HG03025 (cell line): ENCODE results near the gene TBC1D8.

ENCODE experiments used
- ATAC-seq: cut with Tn5 transposase; IDR thresholded peaks from one replicate; pipeline ENCODE4 v1.9.1; 2021; ENCODE audit warnings: mild to moderate bottlenecking, moderate library complexity; ENCODE audit not compliant: unreplicated experiment, low FRiP score

Gene TBC1D8

GRCh38 chr2:101140237-101140636, 10.9 kb downstream of the TBC1D8 start:
- ATAC-seq = no peak

GRCh38 chr2:101139495-101139894, 11.7 kb downstream of the TBC1D8 start:
- ATAC-seq = no peak

- no peak for ATAC-seq
Observed at GRCh38 chr2:101135412-101136296, 15.5 kb downstream of the TBC1D8 start.

- ATAC-seq = no peak
Observed at GRCh38 chr2:101133492-101134100, 17.6 kb downstream of the TBC1D8 start.

GRCh38 chr2:101132202-101132601, 19.0 kb downstream of the TBC1D8 start:
- no peak for ATAC-seq

GRCh38 chr2:101130081-101130480, 21.1 kb downstream of the TBC1D8 start:
- no peak for ATAC-seq

GRCh38 chr2:101127319-101128056, 23.7 kb downstream of the TBC1D8 start:
- ATAC-seq = no peak

- ATAC-seq = no peak
Observed at GRCh38 chr2:101125808-101126207, 25.4 kb downstream of the TBC1D8 start.

GRCh38 chr2:101125374-101125773, 25.8 kb downstream of the TBC1D8 start:
- ATAC-seq = no peak

- no peak for ATAC-seq
Observed at GRCh38 chr2:101124643-101125366, 26.4 kb downstream of the TBC1D8 start.

- no peak for ATAC-seq
Observed at GRCh38 chr2:101123795-101124471, 27.2 kb downstream of the TBC1D8 start.

- ATAC-seq = no peak
Observed at GRCh38 chr2:101121174-101121573, 30.0 kb downstream of the TBC1D8 start.

GRCh38 chr2:101120124-101120996, 30.8 kb downstream of the TBC1D8 start:
- ATAC-seq = no peak

GRCh38 chr2:101119431-101119830, 31.8 kb downstream of the TBC1D8 start:
- no peak for ATAC-seq

- no peak for ATAC-seq
Observed at GRCh38 chr2:101116841-101117552, 34.2 kb downstream of the TBC1D8 start.

- ATAC-seq = no peak
Observed at GRCh38 chr2:101116348-101116747, 34.8 kb downstream of the TBC1D8 start.

- ATAC-seq = no peak
Observed at GRCh38 chr2:101115664-101116063, 35.5 kb downstream of the TBC1D8 start.

GRCh38 chr2:101114815-101115214, 36.4 kb downstream of the TBC1D8 start:
- no peak for ATAC-seq
